SJCRH30 (cell line): Measurements from ENCODE around the gene EXOC6B. TPM values are rescaled to one million over a fixed set of nuclear protein-coding genes. Genes with fewer than 3 reads are reported as not detected.
A peak's percentile ranks its signal among the peaks of the same experiment; 100 is the strongest.
"Not testable (repeated sequence)": the region's sequence is repeated elsewhere in the genome, so short reads cannot be mapped to it uniquely, and the experiment has no call there.

ENCODE experiments used
- DNase-seq, 2 experiments: peaks; one replicate each; pipeline ENCODE4 v3.0.0-alpha.2; 2015 to 2020
- H3K27ac ChIP-seq: fragments of 250-450 bp; sonication (Bioruptor Pico); 2 replicates; pipeline ENCODE4 v1.5.1; 2020; ENCODE audit warnings: mild to moderate bottlenecking, moderate library complexity
- H3K27me3 ChIP-seq: fragments of 250-450 bp; sonication (Bioruptor Pico); 2 replicates; pipeline ENCODE4 v1.5.1; 2020; ENCODE audit warnings: mild to moderate bottlenecking, moderate library complexity
- H3K36me3 ChIP-seq: fragments of 250-450 bp; sonication (Bioruptor Pico); 2 replicates; pipeline ENCODE4 v1.5.1; 2020; ENCODE audit warnings: mild to moderate bottlenecking, moderate library complexity
- H3K4me1 ChIP-seq: fragments of 250-450 bp; sonication (Bioruptor Pico); 2 replicates; pipeline ENCODE4 v1.5.1; 2020; ENCODE audit warnings: mild to moderate bottlenecking, moderate library complexity
- H3K4me3 ChIP-seq: fragments of 250-450 bp; sonication (Bioruptor Pico); 2 replicates; pipeline ENCODE4 v1.5.1; 2020; ENCODE audit warnings: mild to moderate bottlenecking, moderate library complexity
- H3K9me3 ChIP-seq: fragments of 250-450 bp; sonication (Bioruptor Pico); replicated peaks from 2 replicates; pipeline ENCODE4 v1.5.1; 2020; ENCODE audit warnings: mild to moderate bottlenecking, moderate library complexity
- total RNA-seq: library from RNA; depleted of rRNA; stranded (reverse); fragments of >200 nt; shearing (Covaris generic); gene quantifications from 2 replicates; pipeline ENCODE4 v1.2.3, GENCODE V29; 2014

The EXOC6B gene
- total RNA-seq, 1 experiment from 2014 or later: 24.8 TPM

DNA sequence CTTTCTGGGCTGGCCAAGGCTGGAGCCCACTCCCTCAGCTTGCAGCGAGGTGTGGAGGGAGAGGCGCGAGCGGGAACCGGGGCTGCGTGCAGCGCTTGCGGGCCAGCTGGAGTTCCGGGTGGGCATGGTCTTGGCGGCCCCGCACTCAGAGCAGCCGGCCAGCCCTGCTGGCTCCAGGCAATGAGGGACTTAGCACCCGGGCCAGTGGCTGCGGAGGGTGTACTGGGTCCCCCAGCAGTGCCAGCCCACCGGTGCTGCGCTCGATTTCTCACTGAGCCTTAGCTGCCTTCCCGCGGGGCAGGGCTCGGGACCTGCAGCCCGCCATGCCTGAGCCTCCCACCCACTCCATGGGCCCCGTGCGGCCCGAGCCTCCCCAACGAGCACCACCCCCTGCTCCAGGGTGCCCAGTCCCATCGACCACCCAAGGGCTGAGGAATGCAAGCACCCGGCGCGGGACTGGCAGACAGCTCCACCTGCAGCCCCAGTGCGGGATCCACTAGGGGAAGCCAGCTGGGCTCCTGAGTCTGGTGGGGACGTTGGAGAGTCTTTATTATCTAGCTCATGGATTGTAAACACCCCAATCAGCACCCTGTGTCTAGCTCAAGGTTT is 404.0 kb downstream of the EXOC6B start:
- peaks cover 14% of the 10 kb centered on the region for H3K9me3 ChIP-seq
- not testable (repeated sequence) for DNase-seq, H3K4me3 ChIP-seq, H3K27me3 ChIP-seq, H3K36me3 ChIP-seq, H3K4me1 ChIP-seq, H3K27ac ChIP-seq

DNA sequence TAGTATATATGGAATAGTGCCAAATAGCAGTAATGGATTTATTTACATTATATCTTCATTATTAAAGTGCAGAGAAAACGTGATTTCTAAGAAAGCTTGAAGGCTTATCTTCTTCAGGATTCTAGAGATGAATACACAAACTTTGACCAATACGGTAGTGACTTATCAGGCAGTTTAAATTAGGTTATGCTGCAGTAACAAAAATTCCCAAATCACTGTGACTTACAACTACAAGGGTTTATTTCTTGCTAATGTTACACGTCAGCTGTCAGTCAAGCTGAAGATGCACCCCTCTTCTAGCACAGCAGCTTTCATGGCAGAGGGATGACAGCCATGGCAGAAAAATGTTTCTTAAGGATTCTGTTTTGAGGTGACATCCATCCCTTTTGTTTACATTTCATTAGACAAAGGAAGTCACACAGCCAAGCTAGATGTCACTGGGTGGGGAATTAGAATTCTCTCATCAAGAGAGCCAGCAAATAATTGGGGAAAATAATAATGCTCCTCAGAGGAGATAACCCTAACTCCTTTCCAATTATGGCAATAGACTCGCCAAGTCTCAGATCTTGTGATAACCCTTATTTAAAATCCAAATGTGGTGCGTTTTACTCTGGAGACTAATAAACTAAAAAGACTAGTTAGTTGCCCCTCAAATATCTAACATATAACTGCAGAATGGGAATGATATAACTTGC is 409.9 kb downstream of the EXOC6B start:
- H3K4me1 ChIP-seq: no peaks in the 10 kb centered on the region; the same call in 1 of the 2 replicates
- H3K27ac ChIP-seq: no peak overlapping the region
- no peak overlapping the region for H3K4me3 ChIP-seq
- H3K27me3 ChIP-seq: no peaks in the 10 kb centered on the region
- DNase-seq: no peak
- no peaks in the 10 kb centered on the region for H3K36me3 ChIP-seq
- H3K9me3 ChIP-seq: peaks cover 10% of the 10 kb centered on the region

DNA sequence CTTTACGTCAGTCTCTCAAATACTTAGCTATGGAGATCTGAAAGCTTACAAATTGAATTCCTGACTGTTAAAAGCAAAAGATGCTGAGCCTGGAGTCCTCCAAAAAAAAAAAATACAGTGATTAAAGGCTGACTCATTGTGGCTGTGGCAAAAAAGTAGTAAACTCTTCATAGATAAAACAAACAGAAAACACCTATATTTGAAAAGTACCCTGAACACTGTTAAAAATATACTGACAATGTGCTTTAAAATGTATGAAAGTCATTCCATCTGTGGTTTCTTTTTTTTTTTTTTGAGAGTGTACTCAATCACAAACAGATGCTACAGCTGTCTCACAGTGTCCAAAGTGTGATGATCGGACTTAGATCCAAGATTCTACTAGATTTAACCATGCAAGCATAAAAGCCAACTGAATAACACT is 410.6 kb downstream of the EXOC6B start:
- H3K4me1 ChIP-seq: no peaks in the 10 kb centered on the region; the same call in 1 of the 2 replicates
- no peak overlapping the region for H3K4me3 ChIP-seq
- H3K27me3 ChIP-seq: no peaks in the 10 kb centered on the region
- H3K36me3 ChIP-seq: no peaks in the 10 kb centered on the region
- DNase-seq: peak in 1 of 2 experiments; percentile 4
- H3K27ac ChIP-seq: no peak overlapping the region
- H3K9me3 ChIP-seq: 0 out of 2 replicates have a peak, but pooled peaks cover 5% of the 10 kb centered on the region

DNA sequence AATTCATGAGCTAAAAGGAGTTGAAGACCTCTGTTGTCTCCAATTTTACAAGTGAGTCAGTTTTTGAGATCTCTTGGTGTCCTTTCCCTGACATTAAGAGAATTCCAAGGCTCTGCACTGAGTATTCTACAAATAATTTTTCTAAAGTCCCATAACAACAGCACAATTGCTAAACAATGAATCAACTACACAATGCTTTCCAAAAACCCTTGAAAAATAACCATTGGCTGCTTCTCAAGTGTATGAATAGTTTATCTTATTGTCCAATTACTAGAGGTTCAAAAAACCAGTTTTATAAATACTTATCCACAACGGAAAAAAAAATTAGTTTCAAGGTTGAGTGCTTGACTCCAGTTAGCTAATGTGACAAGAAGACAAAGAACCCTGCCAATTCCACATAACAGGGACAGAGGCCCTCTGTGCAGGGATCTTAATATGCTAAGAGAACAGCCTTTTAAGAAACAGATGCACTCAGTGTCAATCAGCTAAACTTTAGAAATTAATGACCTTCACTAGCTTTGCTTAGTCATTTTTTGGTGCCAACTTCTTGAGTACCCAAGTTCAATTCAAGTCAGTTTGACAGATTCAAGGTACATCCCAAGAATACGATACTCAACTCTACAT is 411.6 kb downstream of the EXOC6B start:
- H3K27ac ChIP-seq: no peak overlapping the region

DNA sequence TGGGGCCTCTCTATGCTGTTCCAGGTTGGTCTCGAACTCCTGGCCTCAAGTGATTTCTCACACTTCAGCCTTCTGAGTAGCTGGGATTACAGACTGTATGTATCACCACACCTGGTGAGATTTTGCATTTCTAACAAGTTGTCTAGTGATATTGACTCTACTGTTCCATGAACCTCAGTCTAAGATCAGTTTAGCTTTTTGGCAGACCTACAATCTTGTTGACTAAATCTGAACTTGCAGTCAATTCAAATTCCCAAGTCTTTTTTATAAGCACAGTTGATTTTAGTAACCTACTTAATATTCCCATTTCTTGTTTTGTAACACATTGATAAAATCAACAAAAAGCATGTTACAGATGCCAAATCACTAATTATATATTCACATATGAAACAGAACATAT is 412.1 kb downstream of the EXOC6B start:
- no peak overlapping the region for H3K27ac ChIP-seq
- no peak overlapping the region for H3K4me3 ChIP-seq
- no peak for DNase-seq

More for the DNA sequence above, 411.6 kb downstream of the EXOC6B start:
- Histone ChIP-seq H3K27me3 (no peaks in the 10 kb centered on the region), H3K36me3 (no peaks in the 10 kb centered on the region), H3K4me3 (no peak overlapping the region), H3K4me1 (no peaks in the 10 kb centered on the region; the same call in 1 of the 2 replicates), H3K9me3 (no peaks in the 10 kb centered on the region; the same call in 1 of the 2 replicates)
- no peak for DNase-seq

DNA sequence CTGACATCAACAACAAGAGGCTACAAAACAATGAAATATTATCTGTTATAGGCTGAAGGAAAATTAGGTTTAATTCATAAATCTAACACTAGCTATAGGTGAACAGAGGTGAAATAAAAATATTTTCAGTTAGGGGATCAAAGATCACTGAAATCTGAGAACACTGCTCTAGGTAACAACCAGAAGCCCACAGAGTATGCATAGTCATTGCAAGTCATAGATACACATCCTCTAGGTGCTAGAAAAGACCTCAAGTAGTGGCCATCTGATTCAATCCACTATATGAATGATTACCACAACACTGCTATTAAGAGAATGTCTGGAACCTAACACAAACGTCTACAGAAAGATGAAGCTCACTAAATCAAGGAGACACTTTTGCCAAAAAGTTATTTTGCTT is 413.6 kb downstream of the EXOC6B start:
- Histone ChIP-seq H3K36me3 (no peaks in the 10 kb centered on the region), H3K27me3 (no peaks in the 10 kb centered on the region), H3K4me1 (no peaks in the 10 kb centered on the region; the same call in 1 of the 2 replicates), H3K9me3 (peaks cover 2% of the 10 kb centered on the region), H3K4me3 (no peak overlapping the region), H3K27ac (no peak overlapping the region)
- DNase-seq: no peak

More for the DNA sequence above, 412.1 kb downstream of the EXOC6B start:
- Histone ChIP-seq H3K36me3 (no peaks in the 10 kb centered on the region), H3K4me1 (no peaks in the 10 kb centered on the region; the same call in 1 of the 2 replicates), H3K27me3 (no peaks in the 10 kb centered on the region), H3K9me3 (no peaks in the 10 kb centered on the region; the same call in 1 of the 2 replicates)

DNA sequence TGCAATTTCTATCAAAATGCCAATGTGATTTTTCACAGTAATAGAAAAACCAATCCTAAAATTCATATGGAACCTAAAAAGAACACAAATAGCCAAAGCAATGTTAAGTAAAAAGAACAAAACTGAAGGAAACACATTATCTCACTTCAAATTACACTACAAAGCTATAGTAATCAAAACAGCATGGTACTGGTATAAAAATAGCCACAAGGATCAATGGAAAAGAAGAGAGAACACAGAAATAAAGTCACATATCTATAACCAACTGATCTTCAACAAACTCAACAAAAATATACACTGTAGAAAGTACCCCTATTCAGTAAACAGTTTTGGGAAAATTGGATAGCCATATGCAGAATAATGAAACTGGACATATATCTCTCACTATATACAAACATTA is 426.0 kb downstream of the EXOC6B start:
- Histone ChIP-seq H3K27ac (no peak overlapping the region), H3K27me3 (no peaks in the 10 kb centered on the region), H3K4me3 (no peak overlapping the region), H3K4me1 (no peaks in the 10 kb centered on the region), H3K36me3 (no peaks in the 10 kb centered on the region; the same call in 1 of the 2 replicates), H3K9me3 (peaks cover 11% of the 10 kb centered on the region)
- DNase-seq: no peak

DNA sequence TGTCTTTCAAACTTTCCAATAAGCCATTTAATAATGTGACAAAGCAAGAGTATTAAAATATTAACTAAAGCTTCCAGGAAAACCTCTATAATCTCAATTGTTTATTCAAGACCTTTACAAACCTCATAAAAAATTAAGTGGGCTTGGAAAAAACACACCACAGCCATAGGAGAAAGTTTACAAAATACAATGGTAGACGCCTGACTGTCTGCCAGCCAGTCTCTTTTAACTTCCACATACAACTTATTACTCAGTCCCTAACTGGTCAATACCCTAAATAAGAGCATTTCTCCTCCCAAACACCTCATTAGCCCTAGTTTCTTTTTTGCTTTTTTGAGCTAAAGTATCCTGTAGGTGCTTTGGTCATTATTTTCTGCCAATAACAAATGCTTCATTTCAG is 430.7 kb downstream of the EXOC6B start:
- Histone ChIP-seq H3K9me3 (peaks cover 6% of the 10 kb centered on the region; the same call in 1 of the 2 replicates), H3K4me1 (no peaks in the 10 kb centered on the region), H3K36me3 (no peaks in the 10 kb centered on the region; the same call in none of the 2 replicates), H3K4me3 (no peak overlapping the region), H3K27me3 (no peaks in the 10 kb centered on the region), H3K27ac (no peak overlapping the region)
- DNase-seq: no peak

DNA sequence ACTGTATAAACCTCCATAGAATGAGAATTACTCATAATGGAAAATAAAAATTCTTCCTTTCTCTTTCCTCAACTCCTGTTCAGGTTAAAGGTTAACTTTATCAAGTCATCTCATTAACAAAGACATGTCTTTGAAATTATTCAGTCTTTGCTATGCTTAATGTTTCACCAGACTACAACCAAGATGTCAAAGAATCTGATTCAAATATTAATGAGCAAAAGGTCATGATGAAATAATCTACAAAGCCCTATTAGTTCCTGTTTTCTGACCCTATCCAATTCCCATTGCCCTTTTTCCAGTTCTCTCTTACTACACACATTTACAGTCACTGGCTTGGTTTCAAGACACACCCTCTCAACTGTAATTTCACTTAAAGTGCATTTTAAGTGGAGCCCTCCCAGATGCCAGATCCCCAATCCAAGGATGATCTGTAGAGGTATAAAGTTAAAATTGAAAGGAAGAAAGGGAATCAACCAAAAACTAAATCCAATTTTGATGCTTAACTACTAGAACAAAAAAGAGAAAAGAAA is 431.2 kb downstream of the EXOC6B start:
- H3K4me3 ChIP-seq: no peak overlapping the region
- no peaks in the 10 kb centered on the region; the same call in 1 of the 2 replicates for H3K36me3 ChIP-seq
- no peaks in the 10 kb centered on the region for H3K4me1 ChIP-seq
- no peak for DNase-seq
- H3K27ac ChIP-seq: no peak overlapping the region
- H3K9me3 ChIP-seq: peaks cover 1% of the 10 kb centered on the region; the same call in 1 of the 2 replicates
- no peaks in the 10 kb centered on the region for H3K27me3 ChIP-seq

DNA sequence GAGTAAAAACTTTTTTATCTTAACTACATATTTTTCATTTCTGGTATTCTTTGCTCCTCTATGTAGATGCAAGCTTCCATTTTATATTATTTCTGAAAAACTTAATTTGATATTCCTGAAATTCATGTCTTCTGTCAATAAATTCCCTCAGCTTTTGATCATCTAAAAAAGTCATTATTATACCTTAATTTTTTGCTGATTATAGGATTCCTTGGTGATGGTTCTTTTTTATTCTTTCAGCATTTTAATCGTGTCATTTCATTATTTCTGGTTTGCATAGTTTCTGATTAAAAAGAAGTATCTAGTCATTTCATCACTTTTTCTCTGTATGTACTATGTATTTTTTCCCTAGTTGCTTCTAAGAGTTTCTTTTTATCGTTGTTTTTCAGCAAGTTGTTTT is 436.4 kb downstream of the EXOC6B start:
- H3K4me1 ChIP-seq: no peaks in the 10 kb centered on the region
- H3K27me3 ChIP-seq: no peaks in the 10 kb centered on the region
- DNase-seq: no peak
- H3K27ac ChIP-seq: no peak overlapping the region
- H3K36me3 ChIP-seq: no peaks in the 10 kb centered on the region; the same call in 1 of the 2 replicates
- 0 out of 2 replicates have a peak, but pooled peaks cover 2% of the 10 kb centered on the region for H3K9me3 ChIP-seq
- no peak overlapping the region for H3K4me3 ChIP-seq

DNA sequence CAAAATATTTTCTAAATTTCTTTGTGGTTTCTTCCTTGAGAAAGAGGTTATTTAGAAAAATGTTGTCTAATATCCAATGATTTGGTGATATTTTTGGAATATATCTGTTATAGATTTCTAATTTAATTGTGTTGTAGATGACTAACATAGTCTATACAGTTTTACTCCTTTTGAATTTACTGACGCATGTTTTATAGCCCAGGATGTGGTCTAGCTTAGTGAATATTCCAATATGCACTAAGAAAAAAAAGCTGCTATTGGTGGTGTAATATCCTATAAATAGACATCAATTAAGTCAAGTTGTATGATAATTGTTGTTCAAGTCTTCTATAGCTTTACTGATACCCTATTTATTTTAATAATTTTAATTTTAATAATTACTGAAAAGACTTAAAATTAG is 437.6 kb downstream of the EXOC6B start:
- no peak for DNase-seq
- H3K9me3 ChIP-seq: 0 out of 2 replicates have a peak, but pooled peaks cover 2% of the 10 kb centered on the region
- no peak overlapping the region for H3K4me3 ChIP-seq
- no peaks in the 10 kb centered on the region for H3K36me3 ChIP-seq
- no peak overlapping the region for H3K27ac ChIP-seq
- no peaks in the 10 kb centered on the region for H3K4me1 ChIP-seq
- H3K27me3 ChIP-seq: no peaks in the 10 kb centered on the region

DNA sequence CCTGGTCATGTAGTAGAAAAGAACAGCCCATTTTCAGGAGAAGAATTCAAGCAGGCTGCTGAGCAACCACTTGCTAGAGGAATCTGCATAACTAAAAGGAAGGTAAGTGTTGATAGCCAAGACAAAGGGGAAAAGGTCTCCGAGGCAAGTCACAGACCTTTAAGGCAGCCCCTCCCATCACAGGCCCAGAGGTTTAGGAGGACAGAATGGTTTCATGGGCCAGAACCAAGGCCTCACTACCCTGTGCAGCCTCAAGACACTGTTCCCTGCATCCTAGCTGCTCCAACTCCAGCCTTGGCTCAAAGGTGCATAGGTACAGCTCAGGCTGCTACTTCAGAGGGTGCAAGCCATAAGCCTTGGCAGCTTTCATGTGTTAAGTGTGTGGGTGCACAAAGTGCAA is 439.5 kb downstream of the EXOC6B start:
- H3K4me1 ChIP-seq: no peaks in the 10 kb centered on the region
- DNase-seq: peak in 1 of 2 experiments; percentile 3

DNA sequence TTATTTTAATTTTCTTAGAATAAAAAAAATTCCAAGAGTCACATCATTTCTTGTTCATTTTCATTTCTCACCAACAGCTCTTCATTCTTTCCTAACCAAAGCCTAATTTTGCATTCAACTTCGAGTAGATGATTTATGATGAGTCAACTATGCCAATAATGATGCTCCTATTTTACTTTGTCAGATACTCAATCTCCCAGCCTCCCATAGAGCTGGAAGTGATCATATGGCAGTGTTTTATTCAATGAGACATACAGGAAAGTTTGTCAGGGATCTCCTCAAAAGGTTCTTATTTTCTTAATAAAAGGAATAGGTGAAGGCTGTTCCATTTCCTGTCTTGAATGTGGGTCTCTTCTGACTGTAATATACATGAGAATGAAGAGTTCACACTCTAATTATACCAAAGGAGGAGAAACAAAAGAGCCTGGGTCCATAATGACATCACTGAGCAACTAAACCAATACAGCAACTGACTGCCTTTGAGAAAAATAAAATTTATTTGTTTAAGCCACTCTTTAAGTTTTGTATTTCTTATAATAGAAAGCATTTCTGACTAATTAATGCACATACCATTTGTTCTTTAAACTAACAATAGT is 447.0 kb downstream of the EXOC6B start:
- Histone ChIP-seq H3K27ac (no peak overlapping the region), H3K4me3 (no peak overlapping the region), H3K4me1 (no peaks in the 10 kb centered on the region), H3K27me3 (no peaks in the 10 kb centered on the region), H3K9me3 (no peaks in the 10 kb centered on the region), H3K36me3 (no peaks in the 10 kb centered on the region; the same call in 1 of the 2 replicates)
- no peak for DNase-seq

More for the DNA sequence above, 439.5 kb downstream of the EXOC6B start:
- Histone ChIP-seq H3K4me3 (no peak overlapping the region), H3K9me3 (0 out of 2 replicates have a peak, but pooled peaks cover 2% of the 10 kb centered on the region), H3K27me3 (no peaks in the 10 kb centered on the region), H3K36me3 (no peaks in the 10 kb centered on the region), H3K27ac (no peak overlapping the region)

DNA sequence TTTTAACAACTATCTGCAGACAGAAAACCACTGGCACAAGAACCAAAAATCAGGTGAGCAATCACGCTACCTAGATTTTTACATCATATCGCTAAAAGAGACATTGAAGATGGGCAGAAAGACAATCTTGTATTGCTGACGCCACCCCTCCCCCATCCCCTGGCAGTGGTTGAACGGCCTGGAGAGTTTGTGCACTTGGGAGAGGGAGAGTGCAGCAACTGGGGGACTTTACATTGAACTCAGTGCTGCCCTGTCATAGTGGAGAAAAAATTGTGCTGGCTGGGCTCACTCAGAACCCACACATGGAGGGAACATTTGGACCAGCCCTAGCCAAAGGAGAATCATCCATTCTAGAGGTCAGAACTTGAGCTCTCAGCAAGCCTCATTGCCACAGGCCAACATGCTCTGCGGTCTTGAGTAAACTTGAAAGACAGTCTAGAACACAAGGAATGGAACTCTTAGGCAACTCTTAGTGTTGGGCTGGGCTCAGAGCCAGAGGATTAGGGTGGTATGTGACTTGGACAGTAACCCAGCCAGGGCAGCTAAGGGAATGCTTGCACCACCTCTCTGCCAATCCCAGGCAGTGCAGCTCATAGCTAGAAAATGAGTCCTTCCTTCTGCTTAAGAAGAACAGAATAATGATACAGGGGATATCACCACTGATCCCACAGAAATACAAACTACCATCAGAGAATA is 458.2 kb downstream of the EXOC6B start:
- H3K27ac ChIP-seq: no peak overlapping the region
- H3K36me3 ChIP-seq: no peaks in the 10 kb centered on the region
- peak; percentile 94 to 96 for DNase-seq
- no peaks in the 10 kb centered on the region for H3K9me3 ChIP-seq
- H3K4me1 ChIP-seq: peaks cover 4% of the 10 kb centered on the region; the same call in 1 of the 2 replicates
- no peak overlapping the region for H3K4me3 ChIP-seq
- no peaks in the 10 kb centered on the region for H3K27me3 ChIP-seq
